Measurements from ENCODE around the gene SOS1. TPM values are rescaled to one million over a fixed set of nuclear protein-coding genes. Genes with fewer than 3 reads are reported as not detected.

Gene SOS1
- total RNA-seq: 7.7 and 20.0 TPM in 2 replicates

GRCh38 chr2:39120771-39121522 lies at the start of gene SOS1:
SOS1 (minus strand) TSS chr2:39121051; CDS start chr2:39120422, 629 bp downstream.

Other genes starting within 250 kb of the SOS1 start
- 11.2 and 12.0 TPM in 2 replicates for gene DHX57, start 245.1 kb downstream of the SOS1 start, total RNA-seq
- 9.6 and 16.9 TPM in 2 replicates for gene MORN2, start 245.1 kb downstream of the SOS1 start, total RNA-seq
- gene ARHGEF33, start 231.2 kb downstream of the SOS1 start, total RNA-seq: 0.08 TPM in 1 of 2 replicates, not detected in the other
- not detected in 2 replicates for gene CDKL4, start 122.9 kb upstream of the SOS1 start, total RNA-seq